T-helper 22 cell (primary cell): Measurements from ENCODE around the gene NPR2.
A peak's percentile ranks its signal among the peaks of the same experiment; 100 is the strongest.

ENCODE experiments used
- DNase-seq: peaks from one replicate; pipeline ENCODE4 v3.0.0-alpha.2; 2020; ENCODE audit warnings: low read depth

NPR2 gene

DNA sequence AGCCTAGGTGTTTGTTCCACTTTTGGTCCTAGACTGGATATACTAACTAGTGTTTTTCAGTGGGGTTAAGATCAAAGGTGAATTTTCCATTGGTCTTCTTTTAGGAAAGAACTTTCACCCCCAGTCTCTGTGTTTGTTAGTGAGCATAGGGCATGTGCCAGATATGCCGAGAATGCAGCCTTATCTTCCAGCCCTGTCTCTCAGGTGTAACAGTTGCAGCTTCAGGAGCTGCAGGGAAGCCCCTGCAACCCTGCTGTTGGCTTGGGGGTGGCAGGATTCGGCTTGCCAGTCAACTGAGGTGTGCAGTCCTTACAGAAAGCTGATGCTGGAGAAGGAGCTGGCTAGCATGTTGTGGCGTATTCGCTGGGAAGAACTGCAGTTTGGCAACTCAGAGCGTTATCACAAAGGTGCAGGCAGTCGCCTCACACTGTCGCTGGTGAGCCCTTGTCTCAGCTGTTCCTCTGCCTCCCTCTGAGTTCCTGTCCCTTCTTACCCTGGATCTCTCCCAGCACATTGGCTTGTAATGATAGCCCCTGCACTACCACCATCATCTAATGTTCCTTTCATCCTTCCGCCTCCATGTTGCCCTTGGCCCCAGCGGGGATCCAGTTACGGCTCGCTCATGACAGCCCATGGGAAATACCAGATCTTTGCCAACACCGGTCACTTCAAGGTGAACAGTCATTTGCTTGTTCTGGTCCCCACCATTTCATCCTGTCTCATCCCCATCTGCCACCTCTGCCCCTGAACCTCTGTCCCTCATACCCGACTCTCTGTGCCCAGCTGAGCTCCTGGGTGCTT is 10.1 kb downstream of the NPR2 start:
- no peak for DNase-seq

DNA sequence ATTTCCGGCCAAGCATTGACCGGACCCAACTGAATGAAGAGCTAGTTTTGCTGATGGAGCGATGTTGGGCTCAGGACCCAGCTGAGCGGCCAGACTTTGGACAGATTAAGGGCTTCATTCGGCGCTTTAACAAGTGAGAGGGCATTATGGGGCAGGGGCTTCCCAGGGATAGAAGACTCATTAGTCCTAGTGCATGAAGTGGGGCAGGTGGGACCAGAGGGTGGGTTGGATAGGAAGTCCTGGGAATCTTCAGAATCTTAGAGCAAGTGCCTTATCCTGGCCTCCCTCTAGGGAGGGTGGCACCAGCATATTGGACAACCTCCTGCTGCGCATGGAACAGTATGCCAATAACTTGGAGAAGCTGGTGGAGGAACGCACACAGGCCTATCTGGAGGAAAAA is 14.7 kb downstream of the NPR2 start:
- no peak for DNase-seq

DNA sequence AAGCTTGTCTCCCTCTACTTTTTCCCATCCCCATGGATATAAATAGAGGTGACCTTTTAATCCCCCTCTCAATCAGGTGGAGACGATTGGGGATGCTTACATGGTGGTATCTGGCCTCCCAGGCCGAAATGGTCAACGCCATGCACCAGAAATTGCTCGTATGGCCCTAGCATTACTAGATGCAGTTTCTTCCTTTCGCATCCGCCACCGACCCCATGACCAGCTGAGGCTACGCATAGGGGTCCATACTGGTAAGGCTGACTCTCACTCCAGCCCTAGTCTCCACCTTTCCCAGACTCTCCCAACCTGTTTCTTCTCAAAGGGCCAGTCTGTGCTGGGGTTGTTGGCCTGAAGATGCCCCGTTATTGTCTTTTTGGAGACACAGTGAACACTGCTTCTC is 17.0 kb downstream of the NPR2 start:
- no peak for DNase-seq

- DNase-seq, result no peak
Observed at GRCh38 chr9:35810122-35810521, 18.7 kb downstream of the NPR2 start.

- DNase-seq, result no peak
Observed at GRCh38 chr9:35811381-35812024, 20.1 kb downstream of the NPR2 start.

- peak; percentile 98 for DNase-seq
Observed at GRCh38 chr9:35812025-35812602, 20.7 kb downstream of the NPR2 start, which contains the start of gene SPAG8. SPAG8 (minus strand) TSS chr9:35812262; CDS start chr9:35812147, 115 bp downstream.

- DNase-seq, result no peak
Observed at GRCh38 chr9:35813434-35814105, 22.2 kb downstream of the NPR2 start.

- no peak for DNase-seq
Observed at GRCh38 chr9:35814106-35814840, 22.9 kb downstream of the NPR2 start.

GRCh38 chr9:35814841-35815543 is 23.6 kb downstream of the NPR2 start, which contains the start of gene HINT2:
HINT2 (minus strand) TSS chr9:35815042; CDS start chr9:35814979, 63 bp downstream.
- DNase-seq, result peak; percentile 96

DNA sequence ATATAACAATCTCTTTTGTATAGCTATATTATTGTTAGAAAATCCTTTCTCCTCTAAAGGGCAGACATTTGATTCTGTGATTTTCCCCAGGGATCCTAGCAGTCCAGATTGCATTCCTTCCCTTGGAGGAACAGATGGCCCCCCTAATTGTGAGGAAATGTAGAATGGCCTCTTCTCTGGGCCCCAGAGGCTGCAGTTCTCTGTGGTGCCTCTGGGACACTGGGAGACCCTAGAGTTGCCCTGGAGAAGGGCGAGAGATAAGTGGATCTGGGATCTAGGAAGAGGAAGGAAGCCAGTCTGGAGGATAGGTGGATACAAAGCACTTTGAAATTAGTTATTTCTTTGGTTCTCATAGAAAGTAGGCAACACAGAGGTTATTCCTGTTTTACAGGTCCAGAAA is 25.3 kb downstream of the NPR2 start:
- DNase-seq, result no peak

DNA sequence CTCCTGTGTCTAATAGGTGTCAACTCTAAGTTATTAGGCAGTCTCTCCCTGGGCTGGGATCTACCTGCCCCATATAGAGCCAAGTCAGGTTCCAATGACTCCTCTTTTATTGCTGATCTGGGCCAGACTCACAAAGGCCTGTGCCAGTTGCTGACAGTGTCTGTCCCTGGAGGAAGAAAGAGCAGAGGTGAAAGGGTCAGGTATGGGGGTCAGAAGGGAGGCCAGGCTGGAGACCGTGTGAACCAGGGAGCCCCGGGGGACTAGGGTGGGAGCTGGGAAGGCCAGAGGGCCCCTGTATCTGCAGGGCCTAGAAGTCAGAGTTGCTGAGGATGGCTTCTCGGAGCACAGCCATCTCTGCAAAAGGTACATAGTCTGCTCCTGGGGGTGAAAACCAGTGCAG is 26.9 kb downstream of the NPR2 start:
- DNase-seq, result no peak

DNA sequence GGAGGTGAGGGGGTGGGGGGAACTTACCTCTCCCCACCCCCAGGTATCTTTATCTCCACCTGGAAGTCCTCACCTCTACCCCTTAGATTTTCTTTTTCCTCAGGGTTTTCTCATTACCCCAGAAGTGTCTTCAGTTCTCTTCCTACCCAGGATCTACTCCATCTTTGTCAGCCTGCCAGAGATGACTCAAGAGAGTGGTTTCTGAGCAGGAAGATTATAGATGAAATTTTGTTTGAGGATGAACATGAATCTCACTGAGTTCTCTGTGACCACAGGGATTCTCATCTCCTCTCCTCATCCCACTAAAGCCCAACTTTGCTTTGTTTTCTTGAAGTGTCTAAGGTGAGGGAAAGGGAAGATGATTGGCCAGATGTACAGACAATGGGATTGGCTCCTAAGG is 28.7 kb downstream of the NPR2 start:
- no peak for DNase-seq

GRCh38 chr9:35822926-35823325 is 31.5 kb downstream of the NPR2 start:
- DNase-seq, result no peak

DNA sequence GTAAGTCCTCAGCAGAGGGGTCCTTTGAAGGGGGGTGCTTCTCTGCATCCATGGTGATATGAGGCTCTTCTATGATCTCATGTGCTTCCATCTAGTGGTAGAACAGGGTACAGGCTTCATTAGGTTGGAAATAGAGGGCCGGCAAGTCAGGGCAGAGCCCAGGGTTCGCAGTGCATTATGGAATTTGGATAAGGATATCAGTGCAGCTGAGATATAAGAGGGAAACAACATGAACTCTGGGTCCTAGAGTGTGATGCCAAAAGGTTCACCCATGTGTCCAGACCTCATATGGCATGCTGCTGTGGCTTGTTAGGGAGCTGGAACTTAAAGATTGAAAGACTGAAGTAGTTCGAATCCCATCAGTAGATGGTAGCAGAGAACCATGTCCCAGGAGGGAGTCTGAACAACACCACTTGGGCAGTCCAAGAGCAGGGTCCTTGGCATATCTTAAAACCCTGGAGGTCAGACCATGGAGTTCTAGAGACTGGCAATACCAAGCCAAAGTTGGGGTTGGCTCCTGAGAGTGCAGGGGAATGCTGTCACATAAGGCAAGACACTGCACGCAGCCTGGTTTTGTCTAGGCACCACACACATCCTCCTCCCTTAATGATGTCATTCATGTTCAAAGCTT is 34.8 kb downstream of the NPR2 start:
- no peak for DNase-seq

GRCh38 chr9:35827486-35827885 is 36.1 kb downstream of the NPR2 start:
- no peak for DNase-seq

- DNase-seq, result peak; percentile 12
Observed at GRCh38 chr9:35828716-35829083, 37.3 kb downstream of the NPR2 start, which contains the start of gene FAM221B. FAM221B (minus strand) TSS chr9:35828732; CDS start chr9:35826161, 2,571 bp downstream.

GRCh38 chr9:35829084-35829763 is 37.8 kb downstream of the NPR2 start, which contains the start of gene TMEM8B:
TMEM8B (plus strand) TSS chr9:35829228; CDS start chr9:35829448, 220 bp downstream.
- peak; percentile 90 for DNase-seq

DNA sequence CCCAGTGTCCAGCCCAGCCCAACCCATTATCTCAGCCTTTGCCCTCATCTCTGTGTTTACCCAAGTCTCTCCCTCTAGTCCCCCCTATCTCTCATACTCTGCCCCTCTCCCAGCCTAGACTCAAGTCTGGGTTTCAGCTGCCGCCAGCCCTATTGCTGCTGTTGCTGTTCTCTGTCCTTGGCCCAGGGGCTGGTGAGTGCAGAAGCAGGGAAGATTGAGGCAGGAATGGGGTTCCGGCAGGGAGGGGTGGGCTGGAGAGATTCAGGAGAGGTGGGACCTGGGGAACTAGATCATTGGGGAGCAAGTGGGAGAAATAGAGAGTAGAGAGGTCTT is 38.3 kb downstream of the NPR2 start:
- no peak for DNase-seq

- no peak for DNase-seq
Observed at GRCh38 chr9:35831040-35831439, 39.6 kb downstream of the NPR2 start.

- DNase-seq, result no peak
Observed at GRCh38 chr9:35832814-35833213, 41.4 kb downstream of the NPR2 start.
